ENCODE results near the gene C7orf33. TPM values are rescaled to one million over a fixed set of nuclear protein-coding genes. Genes with fewer than 3 reads are reported as not detected.

Gene C7orf33
- total and polyA plus RNA-seq, 12 donors = not detected

DNA sequence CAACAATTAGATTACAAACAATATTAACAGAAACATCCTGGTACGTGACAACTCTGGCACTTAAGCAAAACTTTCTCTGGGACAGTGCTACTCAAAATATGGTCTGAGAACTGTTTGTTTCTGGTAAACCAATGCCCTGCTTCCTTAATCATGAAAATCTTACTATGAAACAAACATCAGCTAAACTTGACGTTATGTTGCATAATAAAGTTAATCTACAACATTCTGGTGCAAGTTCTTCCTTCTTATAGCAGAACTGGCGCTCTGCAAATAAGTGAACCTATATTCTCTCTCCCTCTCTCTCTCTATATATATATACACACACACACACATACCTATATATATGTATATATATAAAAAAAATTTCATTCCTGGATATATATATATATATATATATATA, 7.8 kb downstream of the C7orf33 start:
- no peaks in the 10 kb centered on the region for H3K27me3 ChIP-seq
- intact Hi-C loops (cut with DNase I) = no loop called here
- WGBS, 4 donors = 72 to 82% (median 79%) methylated on average over 3 of the region's 3 CpGs
- no peaks in the 10 kb centered on the region for H3K4me1 ChIP-seq (replicated peaks in 1 of 2)
- H3K36me3 ChIP-seq (replicated peaks in 1 of 2) = no peaks in the 10 kb centered on the region
- H3K4me3 ChIP-seq = no peak overlapping the region
- TF ChIP-seq, protein P1, sequence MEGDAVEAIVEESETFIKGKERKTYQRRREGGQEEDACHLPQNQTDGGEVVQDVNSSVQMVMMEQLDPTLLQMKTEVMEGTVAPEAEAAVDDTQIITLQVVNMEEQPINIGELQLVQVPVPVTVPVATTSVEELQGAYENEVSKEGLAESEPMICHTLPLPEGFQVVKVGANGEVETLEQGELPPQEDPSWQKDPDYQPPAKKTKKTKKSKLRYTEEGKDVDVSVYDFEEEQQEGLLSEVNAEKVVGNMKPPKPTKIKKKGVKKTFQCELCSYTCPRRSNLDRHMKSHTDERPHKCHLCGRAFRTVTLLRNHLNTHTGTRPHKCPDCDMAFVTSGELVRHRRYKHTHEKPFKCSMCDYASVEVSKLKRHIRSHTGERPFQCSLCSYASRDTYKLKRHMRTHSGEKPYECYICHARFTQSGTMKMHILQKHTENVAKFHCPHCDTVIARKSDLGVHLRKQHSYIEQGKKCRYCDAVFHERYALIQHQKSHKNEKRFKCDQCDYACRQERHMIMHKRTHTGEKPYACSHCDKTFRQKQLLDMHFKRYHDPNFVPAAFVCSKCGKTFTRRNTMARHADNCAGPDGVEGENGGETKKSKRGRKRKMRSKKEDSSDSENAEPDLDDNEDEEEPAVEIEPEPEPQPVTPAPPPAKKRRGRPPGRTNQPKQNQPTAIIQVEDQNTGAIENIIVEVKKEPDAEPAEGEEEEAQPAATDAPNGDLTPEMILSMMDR (IDR thresholded peaks at IDR 0.05) = no peak
- no peak overlapping the region for H3K27ac ChIP-seq
- H3K9me3 ChIP-seq (replicated peaks in 1 of 3) = no peaks in the 10 kb centered on the region
- DNase-seq = no peak

DNA sequence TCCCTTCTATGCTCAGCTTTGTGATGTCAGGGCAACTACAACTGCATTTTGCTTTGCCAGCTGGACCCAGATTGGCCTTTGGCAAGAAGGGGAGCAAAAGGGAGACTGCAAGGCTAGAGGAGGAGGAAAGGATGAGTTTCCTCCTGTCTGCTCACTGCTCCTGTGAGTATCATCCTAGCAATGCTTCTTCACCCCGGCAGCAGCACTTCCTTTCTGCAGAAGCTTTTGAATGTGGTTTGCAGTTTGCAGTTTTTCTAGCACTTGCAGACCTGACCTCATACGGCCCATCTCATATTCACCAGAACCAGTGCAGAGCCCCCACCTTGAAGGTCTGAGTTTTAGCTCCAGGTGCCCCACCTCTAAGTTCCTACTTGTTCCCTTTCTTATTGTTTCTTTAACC, 14.8 kb downstream of the C7orf33 start:
- no peak for DNase-seq
- intact Hi-C loops (cut with DNase I) = no loop called here
- TF ChIP-seq, protein P1 (IDR thresholded peaks at IDR 0.05) = no peak
- TF ChIP-seq POLR2A (IDR thresholded peaks at IDR 0.05) = no peak
- Histone ChIP-seq H3K4me3 (no peak overlapping the region), H3K4me1 (replicated peaks in 1 of 2) (no peaks in the 10 kb centered on the region), H3K36me3 (replicated peaks in 1 of 2) (no peaks in the 10 kb centered on the region), H3K27me3 (no peaks in the 10 kb centered on the region), H3K27ac (no peak overlapping the region), H3K9me3 (replicated peaks in 1 of 3) (no peaks in the 10 kb centered on the region)
- 72 to 86% (median 81%) methylated on average over 2 of the region's 2 CpGs for WGBS, 4 donors

GRCh38 chr7:148607151-148607661, 16.6 kb downstream of the C7orf33 start:
- H3K36me3 ChIP-seq (replicated peaks in 1 of 2) = no peaks in the 10 kb centered on the region
- H3K4me1 ChIP-seq (replicated peaks in 1 of 2) = no peaks in the 10 kb centered on the region
- DNase-seq = no peak
- WGBS, 4 donors = 48 to 70% (median 61%) methylated on average over 4 of the region's 4 CpGs
- H3K9me3 ChIP-seq (replicated peaks in 1 of 3) = no peaks in the 10 kb centered on the region
- H3K27me3 ChIP-seq = no peaks in the 10 kb centered on the region
- no peak overlapping the region for H3K4me3 ChIP-seq
- intact Hi-C loops (cut with DNase I) = no loop called here
- no peak for TF ChIP-seq POLR2A (IDR thresholded peaks at IDR 0.05)
- TF ChIP-seq, protein P1 (IDR thresholded peaks at IDR 0.05) = no peak
- no peak overlapping the region for H3K27ac ChIP-seq

DNA sequence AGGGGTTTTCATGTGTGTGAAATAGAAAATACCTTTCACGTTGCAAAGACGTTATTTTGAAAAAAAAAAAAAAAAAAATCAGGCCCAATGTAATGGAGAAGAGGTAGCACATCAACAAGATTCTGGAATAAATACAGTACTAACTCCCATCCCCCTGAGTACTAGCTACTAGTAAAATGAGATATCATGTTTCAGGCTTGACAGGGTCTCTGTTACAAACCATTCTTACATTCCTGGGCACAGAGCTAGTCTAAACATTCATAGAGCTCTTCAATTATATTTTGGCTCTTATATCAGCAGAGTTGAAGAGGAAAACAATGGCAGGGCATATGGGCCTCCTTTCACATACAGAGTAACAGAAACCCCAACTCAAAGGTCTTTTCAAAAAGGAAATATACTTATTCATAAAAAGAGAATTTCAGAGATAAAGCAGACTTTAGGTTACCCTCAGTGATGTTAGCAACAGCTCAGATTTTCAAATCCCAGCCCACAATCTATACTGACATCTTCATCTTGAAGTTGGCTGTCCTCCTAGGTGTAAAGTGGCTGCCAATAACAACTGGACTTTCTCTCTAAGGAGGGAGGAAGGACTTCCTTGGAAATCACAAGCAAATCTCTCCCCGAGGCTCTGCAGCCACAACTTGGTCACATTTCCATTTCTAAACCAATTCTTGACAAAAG, 18.6 kb downstream of the C7orf33 start:
- Histone ChIP-seq H3K4me1 (replicated peaks in 1 of 2) (no peaks in the 10 kb centered on the region), H3K9me3 (replicated peaks in 1 of 3) (no peaks in the 10 kb centered on the region), H3K27me3 (no peaks in the 10 kb centered on the region), H3K4me3 (no peak overlapping the region), H3K36me3 (replicated peaks in 1 of 2) (no peaks in the 10 kb centered on the region), H3K27ac (no peak overlapping the region)
- no peak for DNase-seq
- WGBS, 4 donors = 71 to 76% (median 73%) methylated on average over 3 of the region's 3 CpGs
- TF ChIP-seq POLR2A (IDR thresholded peaks at IDR 0.05) = no peak
- TF ChIP-seq, protein P1 (IDR thresholded peaks at IDR 0.05) = no peak
- intact Hi-C loops (cut with DNase I) = no loop called here
